HepG2 (cell line): ENCODE measurements around the gene ANKRD53. TPM values are rescaled to one million over a fixed set of nuclear protein-coding genes. Genes with fewer than 3 reads are reported as not detected.

ENCODE experiments used
- ATAC-seq: fragments of 200-7000 bp; cut with Tn5 transposase; 3 replicates; pipeline ENCODE4 v1.9.1; 2020; ENCODE audit warnings: mild to moderate bottlenecking, moderate library complexity
- BruUV-seq: library from RNA; stranded (reverse); fragments of 400-500 nt; replicated peaks from 2 replicates; lab custom pipeline; 2021; lab: Mats Ljungman, UMichigan
- CTCF ChIA-PET: fragments of 300-600 bp; formaldehyde crosslinking; extraction: SDS; loops from one replicate; lab custom pipeline; 2021; ENCODE audit warnings: low total read pairs, inconsistent platforms, low intra/inter-chr PET ratio; lab: Yijun Ruan, JAX
- POLR2A ChIA-PET: fragments of 350-600 bp; sonication (Branson Sonifier 250); formaldehyde crosslinking; loops from one replicate; lab custom pipeline; 2020; ENCODE audit warnings: antibody characterized with exemption, inconsistent platforms; lab: Yijun Ruan, JAX
- DNase-seq: peaks from one replicate; pipeline ENCODE4 v3.0.0-alpha.2; 2015; ENCODE audit warnings: low spot score
- FAIRE-seq: peaks from 3 replicates; lab custom pipeline; 2011; peaks lifted over from hg19 to GRCh38; lab: Jason Lieb, UNC
- H2AFZ ChIP-seq: one replicate; pipeline ENCODE4 v1.6.1; 2011; ENCODE audit warnings: low read length, inconsistent platforms
- H3K27ac ChIP-seq: fragments of 300-600 bp; 3 replicates; pipeline ENCODE4 v1.8.0; 2011; ENCODE audit warnings: mixed run types, mild to moderate bottlenecking, mixed read lengths, low read length, inconsistent platforms; ENCODE audit not compliant: insufficient read depth; ENCODE audit errors: extremely low read length
- H3K27me3 ChIP-seq, 2 experiments: fragments of 200-600 bp in 1 of 2; 2 replicates in 1 of 2; 3 replicates in 1 of 2; pipeline versions ENCODE4 v1.6.0 to v1.8.0; 2011; ENCODE audit warnings: low read length in 2 of 2, mild to moderate bottlenecking in 2 of 2, moderate library complexity in 2 of 2, inconsistent platforms in 1 of 2; ENCODE audit not compliant: insufficient read depth in 2 of 2, control insufficient read depth in 1 of 2
- H3K36me3 ChIP-seq, 2 experiments: fragments of 200-600 bp in 1 of 2; replicated peaks in 1 of 2; 2 replicates in 1 of 2; 3 replicates in 1 of 2; pipeline versions ENCODE4 v1.5.1 to v1.8.0; 2011; ENCODE audit warnings: low read length in 2 of 2, inconsistent platforms in 1 of 2; ENCODE audit not compliant: insufficient read depth in 2 of 2, control insufficient read depth in 1 of 2
- H3K4me1 ChIP-seq: 2 replicates; pipeline ENCODE4 v1.5.1; 2012; ENCODE audit warnings: low read length, inconsistent platforms; ENCODE audit not compliant: insufficient read depth
- H3K4me2 ChIP-seq: 2 replicates; pipeline ENCODE4 v1.6.0; 2011; ENCODE audit warnings: low read depth, low read length, inconsistent platforms
- H3K4me3 ChIP-seq, 3 experiments: fragments of 200-600 bp in 1 of 3; sonication (generic), shearing (Covaris generic) in 1 of 3; replicated peaks in 1 of 3; 2 replicates each; pipeline ENCODE4 v1.5.1; 2011 to 2016; ENCODE audit warnings: low read length in 3 of 3, inconsistent platforms in 2 of 3, low read depth in 2 of 3, mild to moderate bottlenecking in 2 of 3, control low read depth in 1 of 3, mixed read lengths in 1 of 3; ENCODE audit not compliant: insufficient read depth in 1 of 3
- H3K79me2 ChIP-seq: one replicate; pipeline ENCODE4 v1.6.1; 2011; ENCODE audit warnings: low read length, inconsistent platforms; ENCODE audit not compliant: insufficient read depth
- H3K9ac ChIP-seq: 2 replicates; pipeline ENCODE4 v1.6.0; 2011; ENCODE audit warnings: mild to moderate bottlenecking, low read depth, low read length, inconsistent platforms; ENCODE audit not compliant: insufficient read depth
- H3K9me3 ChIP-seq: 2 replicates; pipeline ENCODE4 v1.5.1; 2012; ENCODE audit warnings: mild to moderate bottlenecking, low read length
- H4K20me1 ChIP-seq: 2 replicates; pipeline ENCODE4 v1.6.0; 2011; ENCODE audit warnings: inconsistent platforms, mild to moderate bottlenecking, low read length, moderate library complexity; ENCODE audit not compliant: insufficient read depth
- CBFB ChIP-seq: sonication (generic); formaldehyde crosslinking; IDR thresholded peaks from 2 replicates; pipeline ENCODE4 v1.4.0; 2020; ENCODE audit warnings: missing genetic modification reagents
- DBP ChIP-seq: sonication (generic); formaldehyde crosslinking; IDR thresholded peaks from 2 replicates; pipeline ENCODE4 v1.4.0; 2020; ENCODE audit warnings: missing genetic modification reagents; ENCODE audit errors: not compliant biosample characterization
- E2F5 ChIP-seq: sonication (generic); formaldehyde crosslinking; conservative IDR thresholded peaks from 2 replicates; pipeline ENCODE4 v1.4.0; 2020; ENCODE audit warnings: missing genetic modification reagents
- HDAC2 ChIP-seq: sonication (generic); formaldehyde crosslinking; IDR thresholded peaks from 2 replicates; pipeline ENCODE4 v1.4.0; 2020; ENCODE audit warnings: missing genetic modification reagents
- KDM3A ChIP-seq: IDR thresholded peaks from 2 replicates; pipeline ENCODE4 v1.6.1; 2018; ENCODE audit warnings: low read depth, missing compliant biosample characterization
- MZF1 ChIP-seq: sonication (generic); formaldehyde crosslinking; IDR thresholded peaks from 2 replicates; pipeline ENCODE4 v1.8.1; 2023; ENCODE audit warnings: mild to moderate bottlenecking, missing genetic modification reagents, borderline replicate concordance
- YEATS2 ChIP-seq: sonication (generic); formaldehyde crosslinking; IDR thresholded peaks from 2 replicates; pipeline ENCODE4 v1.4.0; 2020; ENCODE audit warnings: missing genetic modification reagents, borderline replicate concordance
- ZMYM3 ChIP-seq: sonication (generic); formaldehyde crosslinking; IDR thresholded peaks from 2 replicates; pipeline ENCODE4 v1.5.1; 2020; ENCODE audit warnings: mild to moderate bottlenecking, missing genetic modification reagents
- ZNF510 ChIP-seq: sonication (generic); formaldehyde crosslinking; IDR thresholded peaks from 2 replicates; pipeline ENCODE4 v1.4.0; 2020; ENCODE audit warnings: low read depth, mild to moderate bottlenecking, missing genetic modification reagents
- ZNF512 ChIP-seq: sonication (generic); formaldehyde crosslinking; IDR thresholded peaks from 2 replicates; pipeline ENCODE4 v1.4.0; 2020; ENCODE audit warnings: mild to moderate bottlenecking, missing genetic modification reagents
- ZNF879 ChIP-seq: sonication (generic); formaldehyde crosslinking; IDR thresholded peaks from 2 replicates; pipeline ENCODE4 v1.8.1; 2023; ENCODE audit warnings: missing genetic modification reagents
- WGBS: methylation state at CpG from one replicate; pipeline ENCODE4 v1.1.6; 2017; ENCODE audit warnings: low lambda C conversion rate; 5-methylcytosine and 5-hydroxymethylcytosine counted together
- in situ Hi-C: cut with HindIII; loops from 2 replicates; pipeline ENCODE4 v1.10.0; 2017; ENCODE audit warnings: low pct_unique_long_range_greater_than_20kb; ENCODE audit not compliant: extremely low pct_ligation_motif_present
- intact Hi-C: fragments of 100-400 bp; cut with micrococcal nuclease; formaldehyde crosslinking; loops from one replicate; pipeline ENCODE4 v1.10.0; 2022; ENCODE audit not compliant: unreplicated experiment
- polyA plus RNA-seq, 8 experiments: library from polyadenylated mRNA; depleted of rRNA in 3 of 8; stranded (reverse) in 7 of 8; unstranded in 1 of 8; fragments of >200 nt; fragmentation: Illumina TruSeq in 4 of 8; extraction: Trizol in 4 of 8; gene quantifications; 2 replicates each; pipeline versions ENCODE4 v1.2.1 to v1.2.3, GENCODE V29; 2011 to 2016; ENCODE audit warnings: low read depth in 4 of 8, missing spikeins in 1 of 8, mixed read lengths in 1 of 8; ENCODE audit not compliant: insufficient read depth in 1 of 8
- total RNA-seq, 5 experiments: library from RNA; depleted of rRNA; stranded (reverse); fragments of >200 nt; fragmentation: Illumina TruSeq; extraction: Trizol; gene quantifications; 2 replicates each; pipeline ENCODE4 v1.2.3, GENCODE V29; 2016; ENCODE audit warnings: low read depth in 1 of 5

ANKRD53 gene
- total and polyA plus RNA-seq, 2 of the 13 experiments (the other 11 are each of a cell fraction or from before 2014, with no cell fraction given): 0.15 TPM; not detected in 1

- BruUV-seq: no TSS peak
- no peaks in the 10 kb centered on the region for H3K27me3 ChIP-seq
- no peaks in the 10 kb centered on the region for H3K9me3 ChIP-seq
- no peak overlapping the region for H2AFZ ChIP-seq
- intact Hi-C loops (no loop called here), in situ Hi-C loops (no loop called here)
- peaks cover 3% of the 10 kb centered on the region for H3K4me1 ChIP-seq
- no peak overlapping the region for H3K4me2 ChIP-seq
- ChIA-PET POLR2A (no interaction called here), CTCF (no interaction called here)
- no peak overlapping the region for H3K27ac ChIP-seq
- DNase-seq: no peak
- no peaks in the 10 kb centered on the region for H4K20me1 ChIP-seq
- ATAC-seq: no peak
- peaks cover 16 to 17% of the 10 kb centered on the region in 2 experiments for H3K36me3 ChIP-seq
- H3K9ac ChIP-seq: no peak overlapping the region
- no peak for TF ChIP-seq ZNF510 (CRISPR knock-in tag)
- no peak for TF ChIP-seq ZNF879
- no peak for TF ChIP-seq E2F5 (CRISPR knock-in tag)
- TF ChIP-seq CBFB: no peak
- TF ChIP-seq KDM3A: no peak
- no peak for TF ChIP-seq YEATS2 (CRISPR knock-in tag)
- TF ChIP-seq ZNF512 (CRISPR knock-in tag): no peak
- TF ChIP-seq MZF1: no peak
- no peak for TF ChIP-seq HDAC2
- no peak for TF ChIP-seq DBP (CRISPR knock-in tag)
- TF ChIP-seq ZMYM3 (CRISPR knock-in tag): no peak
- H3K4me3 ChIP-seq: no peak overlapping the region
- no peak for FAIRE-seq
- H3K79me2 ChIP-seq: no peaks in the 10 kb centered on the region
- 95% methylated on average over 3 of the region's 3 CpGs for WGBS
Observed at GRCh38 chr2:70982971-70983370, 4.5 kb downstream of the ANKRD53 start.
